NCI-H128 (cell line): ENCODE measurements around the gene GIMAP5.
"Not testable (repeated sequence)": the region's sequence is repeated elsewhere in the genome, so short reads cannot be mapped to it uniquely, and the experiment has no call there.

Experiments
- DNase-seq: peaks from one replicate; lab custom pipeline; 2025; ENCODE audit not compliant: unreplicated experiment; lab: John Stamatoyannopoulos, UW

The GIMAP5 gene

DNA sequence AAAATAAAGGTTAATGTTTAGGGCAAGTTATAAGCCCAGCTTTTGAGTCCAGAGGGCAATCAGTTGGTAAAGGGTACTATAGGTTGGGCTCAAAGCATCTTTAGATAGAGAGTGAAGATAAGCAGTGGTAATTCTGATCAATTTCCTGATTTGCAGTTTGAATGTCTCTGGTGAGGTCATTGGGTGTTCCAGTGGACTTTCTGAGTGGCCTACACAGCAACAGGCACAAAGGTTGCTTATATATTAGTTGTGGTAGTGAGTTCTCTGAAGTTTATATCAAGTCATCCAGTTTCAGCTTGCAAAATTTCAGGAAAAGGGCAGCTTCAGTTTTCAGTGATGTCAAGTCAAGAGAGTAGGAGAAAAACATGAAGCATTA lies 29.1 kb downstream of the GIMAP5 start:
- no peak for DNase-seq

DNA sequence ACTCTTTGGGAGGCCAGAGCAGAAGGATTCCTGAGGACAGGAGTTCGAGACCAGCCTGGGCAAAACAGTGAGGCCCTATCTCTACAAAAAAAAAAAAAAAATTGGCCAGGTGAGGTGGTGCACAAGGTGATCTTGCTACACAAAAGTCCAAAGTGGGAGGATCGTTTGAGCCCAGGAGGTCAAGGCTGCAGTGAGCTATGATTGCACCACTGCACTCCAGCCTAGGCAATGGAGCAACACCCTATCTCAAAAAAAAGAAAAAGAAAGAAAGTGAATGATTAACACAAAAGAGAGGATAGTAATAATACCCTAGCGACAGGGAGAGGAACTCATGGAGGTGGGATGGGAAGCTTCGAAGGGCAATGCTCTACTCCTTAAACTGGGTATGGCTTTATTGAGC lies 32.5 kb downstream of the GIMAP5 start:
- no peak for DNase-seq

DNA sequence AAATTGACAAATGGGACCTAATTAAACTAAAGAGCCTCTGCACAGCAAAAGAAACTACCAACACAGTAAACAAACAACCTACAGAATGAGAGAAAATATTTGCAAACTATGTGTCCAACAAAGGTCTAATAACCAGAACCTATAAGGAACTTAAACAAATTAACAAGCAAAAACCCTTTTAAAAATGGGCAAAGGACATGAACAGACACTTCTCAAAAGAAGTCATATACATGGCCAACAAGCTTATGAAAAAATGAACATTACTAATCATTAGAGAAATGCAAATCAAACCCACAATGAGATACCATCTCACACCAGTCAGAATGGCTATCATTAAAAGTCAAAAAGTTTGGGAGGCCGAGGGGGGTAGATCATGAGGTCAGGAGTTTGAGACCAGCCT lies 36.9 kb downstream of the GIMAP5 start:
- not testable (repeated sequence) for DNase-seq

DNA sequence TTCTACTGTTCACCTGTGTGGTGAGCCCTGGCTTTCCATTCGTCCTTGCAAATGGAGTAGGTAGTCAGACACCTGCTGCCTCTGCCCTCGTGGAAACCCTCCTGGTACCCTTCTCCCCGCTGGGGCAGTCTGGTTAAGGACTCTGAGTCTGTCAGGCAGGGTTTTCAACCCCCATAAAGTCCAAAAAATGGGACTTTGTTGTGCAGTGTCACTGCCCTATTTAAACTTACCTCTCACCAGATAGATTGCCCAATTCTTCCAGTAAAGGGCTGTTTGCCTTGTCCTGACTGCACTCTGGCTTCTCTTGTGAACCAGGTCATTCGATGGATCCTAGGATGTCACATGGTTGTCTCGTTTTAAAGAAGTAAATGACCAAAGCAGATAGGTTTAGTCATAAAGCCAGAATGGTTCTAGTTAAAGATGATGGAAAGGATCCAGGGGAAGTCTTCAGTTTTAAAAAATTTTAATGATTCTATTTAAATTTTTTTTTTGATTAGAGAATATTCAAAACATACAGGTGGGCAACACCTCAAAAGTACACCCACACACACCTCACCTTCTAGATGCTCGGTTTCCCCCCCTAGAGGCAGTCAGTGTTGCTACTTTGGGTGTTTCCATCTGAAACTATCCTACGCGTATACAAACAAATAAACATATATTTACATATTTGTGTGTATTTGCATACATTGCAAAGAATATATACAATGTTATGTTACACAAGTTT lies 41.0 kb downstream of the GIMAP5 start:
- no peak for DNase-seq

GRCh38 chr7:150778738-150779301 lies 41.6 kb downstream of the GIMAP5 start:
- DNase-seq, result peak; percentile 39

- no peak for DNase-seq
These were observed 43.1 kb downstream of the GIMAP5 start for GRCh38 chr7:150780292-150780691.

DNA sequence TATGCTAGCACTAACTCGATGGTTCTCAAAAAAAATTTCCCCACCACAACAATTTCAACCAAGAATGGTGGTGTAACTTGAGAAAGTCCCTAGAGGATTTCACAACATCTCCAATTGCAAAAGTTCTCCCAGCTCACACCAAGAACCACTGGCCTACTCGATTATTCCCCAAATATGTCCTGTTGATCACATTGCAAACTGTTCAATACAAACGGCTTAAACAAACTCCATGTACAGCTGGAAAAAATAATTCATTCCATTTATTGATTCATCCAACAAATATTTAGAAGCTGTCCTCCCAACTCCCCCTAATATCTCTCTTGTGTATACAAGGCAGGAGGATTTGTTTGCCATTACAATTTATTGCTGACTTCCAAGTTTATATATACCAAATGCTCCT lies 43.9 kb downstream of the GIMAP5 start:
- DNase-seq, result no peak

DNA sequence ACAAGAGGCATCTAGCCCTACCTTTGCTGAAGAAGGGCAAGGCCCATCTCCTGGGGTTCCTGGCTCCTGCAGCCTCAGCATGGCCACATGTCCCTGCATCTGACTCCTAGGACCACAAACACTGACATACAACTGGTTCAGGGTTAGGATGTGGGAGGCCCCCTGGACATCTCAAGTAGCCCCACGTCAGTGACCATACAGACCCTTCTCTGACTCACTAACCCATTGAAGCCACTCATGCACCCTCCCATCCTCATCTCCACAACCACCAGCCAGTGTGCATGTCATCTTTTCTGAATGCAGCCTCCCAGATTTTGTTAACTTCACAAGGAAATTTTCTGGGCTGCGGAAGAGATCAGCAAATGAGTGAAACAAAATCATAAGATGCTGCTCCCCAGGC lies 44.7 kb downstream of the GIMAP5 start:
- DNase-seq, result no peak

DNA sequence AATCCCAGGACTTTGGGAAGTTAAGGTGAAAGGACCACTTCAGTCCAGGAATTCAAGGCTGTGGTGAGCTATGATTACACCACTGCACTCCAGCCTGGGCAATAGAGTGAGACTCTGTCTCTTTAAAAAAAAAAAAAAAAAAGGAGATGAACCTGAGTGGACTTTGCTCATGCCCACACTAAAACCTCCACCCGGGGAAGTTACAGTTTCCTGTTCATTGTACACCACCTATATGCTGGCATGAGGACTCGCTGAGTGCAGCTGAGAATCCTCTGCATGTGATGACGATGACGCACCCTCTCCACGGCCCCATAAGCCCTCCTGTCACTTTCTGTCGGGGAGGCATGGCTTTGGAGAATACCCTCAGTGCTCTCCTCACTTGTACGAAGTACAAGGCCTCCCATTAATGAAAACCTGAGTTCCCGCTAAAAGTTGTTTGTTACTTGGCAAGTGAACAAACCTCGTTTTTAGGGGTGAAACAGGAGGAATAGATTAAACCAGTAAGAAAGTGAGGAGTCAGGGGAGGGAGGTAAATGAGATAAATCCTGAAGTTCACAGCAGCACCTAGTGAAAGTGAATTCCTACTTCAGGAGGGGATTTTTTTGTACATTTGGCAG lies 47.0 kb downstream of the GIMAP5 start:
- no peak for DNase-seq

GRCh38 chr7:150784954-150785353 lies 47.7 kb downstream of the GIMAP5 start:
- no peak for DNase-seq

GRCh38 chr7:150787321-150788281 lies 50.4 kb downstream of the GIMAP5 start:
- no peak for DNase-seq

- no peak for DNase-seq
These were observed 51.5 kb downstream of the GIMAP5 start for GRCh38 chr7:150788474-150789269.

DNA sequence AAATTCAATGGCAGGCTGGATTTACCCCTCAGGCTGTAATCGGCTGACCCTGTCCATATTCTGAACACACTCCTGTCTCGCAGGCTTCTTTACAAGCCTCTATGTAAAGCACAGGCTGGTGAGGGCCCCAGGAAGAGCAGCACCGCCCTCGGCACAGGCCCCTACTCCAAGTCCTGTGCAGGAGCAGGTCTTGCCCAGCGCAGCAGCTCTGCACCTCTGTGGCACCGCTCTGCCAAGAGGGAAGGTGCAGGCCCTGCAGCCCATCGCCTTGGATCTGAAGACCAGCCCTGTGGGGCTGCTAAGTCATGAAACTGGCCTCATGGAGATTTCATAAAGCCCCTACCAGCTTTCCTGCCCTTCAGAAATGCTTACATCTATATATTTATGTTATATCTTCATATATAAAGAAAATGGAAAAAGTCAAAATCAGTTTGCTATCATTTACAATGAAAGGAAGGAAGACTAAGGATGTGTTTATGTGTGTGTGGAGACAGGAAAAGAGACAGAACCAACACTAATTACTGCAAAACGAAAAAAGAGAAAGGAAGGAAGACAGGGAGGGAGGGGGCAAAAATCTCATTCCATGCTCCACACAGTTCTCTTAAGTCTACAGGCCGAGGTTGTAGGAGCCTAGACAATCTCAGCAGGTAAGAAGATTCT lies 53.3 kb downstream of the GIMAP5 start:
- DNase-seq, result no peak

GRCh38 chr7:150791304-150791703 lies 54.1 kb downstream of the GIMAP5 start:
- no peak for DNase-seq

DNA sequence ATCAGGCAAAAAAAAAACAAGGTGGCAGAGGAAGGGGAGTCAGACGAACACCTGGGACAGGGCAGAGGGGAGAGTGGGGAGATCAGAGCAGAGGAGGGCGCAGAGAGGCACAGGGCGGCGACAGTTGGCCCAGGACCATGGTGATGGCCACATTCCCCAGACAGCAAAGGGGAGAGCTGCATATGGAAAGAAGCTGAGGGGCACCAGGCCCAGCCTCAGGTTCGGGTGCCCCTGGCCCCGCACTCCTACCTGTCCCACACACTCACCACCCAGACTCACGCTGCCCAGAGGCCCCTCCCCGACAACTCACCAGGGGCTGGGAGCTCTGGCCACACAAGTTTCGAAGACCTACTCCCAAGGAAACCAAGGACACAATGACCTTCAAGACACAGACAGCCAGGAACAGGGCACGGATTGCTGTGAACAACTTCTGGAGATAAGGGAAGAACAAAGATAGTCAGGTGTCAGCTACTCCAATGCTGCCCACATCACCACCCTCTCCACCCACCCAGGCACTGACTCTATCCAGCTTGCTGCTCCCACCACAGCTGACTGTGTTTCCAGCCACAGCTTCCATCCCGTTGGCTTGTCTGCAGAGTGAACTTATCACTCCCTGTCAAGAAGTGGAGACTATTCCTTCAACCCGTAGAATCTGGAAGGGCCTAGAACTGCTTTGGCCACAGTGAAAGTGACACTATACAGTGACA lies 54.7 kb downstream of the GIMAP5 start:
- DNase-seq, result no peak
